A549 (cell line): ENCODE measurements around the gene RNF183.

Experiments
- CHD4 ChIP-seq: fragments of 200-600 bp; sonication (generic); IDR thresholded peaks from 2 replicates; pipeline ENCODE4 v1.6.1; 2016; ENCODE audit warnings: antibody characterized with exemption, mild to moderate bottlenecking, borderline replicate concordance
- HDAC2 ChIP-seq: fragments of 200-600 bp; sonication (generic); IDR thresholded peaks from 2 replicates; pipeline ENCODE4 v1.6.1; 2016
- POLR2A ChIP-seq: IDR thresholded peaks from 2 replicates; pipeline ENCODE4 v1.6.1; 2012; ENCODE audit warnings: mild to moderate bottlenecking, low read length
- REST ChIP-seq: fragments of 200-600 bp; sonication (generic); IDR thresholded peaks from 2 replicates; pipeline ENCODE4 v1.6.1; 2016; ENCODE audit warnings: antibody characterized with exemption, mild to moderate bottlenecking, moderate library complexity
- SREBF2 ChIP-seq: fragments of 450-650 bp; IDR thresholded peaks from 2 replicates; pipeline ENCODE4 v1.6.1; 2014; ENCODE audit warnings: mild to moderate bottlenecking, moderate library complexity
- TF ChIP-seq, protein P1 (sequence below): fragments of >200 bp; sonication (Bioruptor Twin); formaldehyde crosslinking; IDR thresholded peaks from 2 replicates; pipeline ENCODE4 v1.6.1; 2016

- TF ChIP-seq HDAC2: no peak
- no peak for TF ChIP-seq SREBF2
- no peak for TF ChIP-seq CHD4
- TF ChIP-seq POLR2A: no peak
- TF ChIP-seq, protein P1, sequence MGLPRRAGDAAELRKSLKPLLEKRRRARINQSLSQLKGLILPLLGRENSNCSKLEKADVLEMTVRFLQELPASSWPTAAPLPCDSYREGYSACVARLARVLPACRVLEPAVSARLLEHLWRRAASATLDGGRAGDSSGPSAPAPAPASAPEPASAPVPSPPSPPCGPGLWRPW: no peak
- TF ChIP-seq REST: no peak
Measured at GRCh38 chr9:113320051-113320450, 16.9 kb upstream of the RNF183 start.
